B cell (primary cell): Measurements from ENCODE around the gene ZSCAN9.

Experiments
- EZH2 ChIP-seq: IDR thresholded peaks from 2 replicates; pipeline ENCODE4 v1.6.1; 2012; ENCODE audit warnings: borderline replicate concordance, low read depth, mild to moderate bottlenecking, moderate library complexity, low read length; ENCODE audit not compliant: insufficient read depth, poor library complexity, severe bottlenecking
- TF ChIP-seq, protein P1 (sequence below): fragments of 200-600 bp; IDR thresholded peaks from one replicate; pipeline ENCODE4 v1.8.0; 2022; ENCODE audit warnings: antibody characterized with exemption, mild to moderate bottlenecking

DNA sequence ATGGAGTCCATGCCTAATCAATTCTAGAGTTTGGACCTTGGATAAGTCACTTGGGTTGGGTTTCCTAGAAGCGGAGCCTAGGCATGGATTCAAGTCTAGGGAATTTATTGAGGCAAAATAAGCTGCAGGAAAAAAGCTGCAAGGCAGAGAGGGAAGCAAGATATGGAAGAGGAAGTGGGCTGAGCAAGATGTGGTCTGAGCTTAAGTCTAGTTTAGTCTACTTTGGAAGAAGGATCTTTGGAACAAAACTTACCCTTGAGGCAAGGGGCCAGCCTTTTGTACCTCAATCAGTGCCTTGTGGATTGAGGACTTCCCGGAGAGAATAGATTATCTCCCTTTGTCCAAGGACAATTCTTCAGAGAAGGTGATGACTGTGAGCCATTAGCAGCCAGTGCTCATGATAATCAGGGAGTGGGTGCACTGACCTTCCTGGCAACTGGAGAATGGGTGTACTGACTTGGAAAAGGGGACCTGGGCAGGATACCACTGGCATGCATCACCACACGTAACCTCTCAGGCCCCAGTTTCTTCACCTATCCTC lies 10.9 kb downstream of the ZSCAN9 start:
- TF ChIP-seq, protein P1, sequence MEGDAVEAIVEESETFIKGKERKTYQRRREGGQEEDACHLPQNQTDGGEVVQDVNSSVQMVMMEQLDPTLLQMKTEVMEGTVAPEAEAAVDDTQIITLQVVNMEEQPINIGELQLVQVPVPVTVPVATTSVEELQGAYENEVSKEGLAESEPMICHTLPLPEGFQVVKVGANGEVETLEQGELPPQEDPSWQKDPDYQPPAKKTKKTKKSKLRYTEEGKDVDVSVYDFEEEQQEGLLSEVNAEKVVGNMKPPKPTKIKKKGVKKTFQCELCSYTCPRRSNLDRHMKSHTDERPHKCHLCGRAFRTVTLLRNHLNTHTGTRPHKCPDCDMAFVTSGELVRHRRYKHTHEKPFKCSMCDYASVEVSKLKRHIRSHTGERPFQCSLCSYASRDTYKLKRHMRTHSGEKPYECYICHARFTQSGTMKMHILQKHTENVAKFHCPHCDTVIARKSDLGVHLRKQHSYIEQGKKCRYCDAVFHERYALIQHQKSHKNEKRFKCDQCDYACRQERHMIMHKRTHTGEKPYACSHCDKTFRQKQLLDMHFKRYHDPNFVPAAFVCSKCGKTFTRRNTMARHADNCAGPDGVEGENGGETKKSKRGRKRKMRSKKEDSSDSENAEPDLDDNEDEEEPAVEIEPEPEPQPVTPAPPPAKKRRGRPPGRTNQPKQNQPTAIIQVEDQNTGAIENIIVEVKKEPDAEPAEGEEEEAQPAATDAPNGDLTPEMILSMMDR, result no peak
- no peak for TF ChIP-seq EZH2
